ENCODE data around the gene ZNF660. TPM values are rescaled to one million over a fixed set of nuclear protein-coding genes. Genes with fewer than 3 reads are reported as not detected.

Gene ZNF660
- total and polyA plus RNA-seq, 10 of the 15 experiments (the other 5 are each of a cell fraction or from before 2014, with no cell fraction given), result 0.62 to 2.6 (median 1.7) TPM

DNA sequence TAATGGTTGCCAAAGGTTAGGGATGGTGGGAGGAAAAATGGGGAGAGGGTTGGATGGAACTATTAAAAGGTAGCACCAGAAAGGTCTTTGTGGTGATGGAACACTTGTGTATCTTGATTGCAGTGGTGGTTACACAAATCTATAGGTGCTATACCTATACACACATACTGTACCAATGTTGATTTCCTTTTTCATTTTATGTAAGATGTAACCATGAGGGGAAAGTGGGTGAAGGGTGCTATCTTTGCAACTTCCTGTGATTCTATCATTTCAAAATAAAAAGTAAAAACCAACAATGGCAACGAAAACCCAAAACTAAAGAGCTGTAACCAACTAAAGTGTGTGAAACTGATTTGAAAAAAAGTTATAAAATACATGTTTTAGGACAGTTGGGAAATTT lies 63.0 kb downstream of the ZNF660 start:
- no peak for FAIRE-seq
- WGBS (ENCODE audit: insufficient coverage, insufficient replicate concordance, low lambda C conversion rate, missing lambda C conversion rate), result 27% methylated on average over 1 of the region's 1 CpG
- ChIA-PET POLR2A (interaction anchor here (1.1 kb wide), 2 partner anchors 15 to 22 kb away, joined by 3 to 5 read pairs; no protein-coding TSS in a partner anchor), RAD21 (ENCODE audit: unreplicated experiment) (interaction anchor here (0.6 kb wide), 1 partner anchor 25 kb away, joined by 3 read pairs; no protein-coding TSS in a partner anchor), CTCF (interaction anchor here (0.7 to 4.0 kb wide), 2 partner anchors 19 to 22 kb away, joined by 3 to 16 read pairs; partner anchors contain the start of gene ZNF197), SMC1A (ENCODE audit: uncharacterized antibody, unreplicated experiment) (interaction anchor here (1.0 to 4.3 kb wide), 3 partner anchors 9 to 23 kb away, joined by 3 to 16 read pairs (median 5); partner anchors contain the start of gene ZNF197)
- Histone ChIP-seq H3K79me2 (ENCODE audit: control insufficient read depth, insufficient read depth, low read length) (peaks cover 12% of the 10 kb centered on the region), H3K36me3 (ENCODE audit: control insufficient read depth in 2 of 2, insufficient read depth in 2 of 2, low read length in 1 of 2) (peaks cover 4 to 8% of the 10 kb centered on the region in 2 experiments), H3K27me3 (replicated peaks in 1 of 2; ENCODE audit: control insufficient read depth in 2 of 2, insufficient read depth in 2 of 2, low read length in 1 of 2) (no peaks in the 10 kb centered on the region), H2AFZ (ENCODE audit: control insufficient read depth, low read depth, low read length) (no peak overlapping the region; the same call in 1 of the 2 replicates), H3K4me1 (ENCODE audit: control insufficient read depth, insufficient read depth, low read length) (no peaks in the 10 kb centered on the region), H3K4me2 (ENCODE audit: control insufficient read depth, insufficient read depth) (peak overlapping the region; percentile 82), H4K20me1 (ENCODE audit: control insufficient read depth, insufficient read depth) (no peaks in the 10 kb centered on the region), H3K9me3 (replicated peaks; ENCODE audit: control insufficient read depth, insufficient read depth, low read length) (peaks cover 14% of the 10 kb centered on the region), H3K9ac (ENCODE audit: control insufficient read depth, insufficient read depth, low read length) (no peak overlapping the region), H3K27ac (ENCODE audit: control insufficient read depth, insufficient read depth) (no peak overlapping the region), H3K4me3 (peak overlapping the region; percentile 92; the same call in 1 of the 2 replicates)
- no peak for ATAC-seq
- no peak for TF ChIP-seq SP1 (IDR thresholded peaks at IDR 0.05; ENCODE audit: low read depth, low read length)
- no peak for TF ChIP-seq MTA2 (IDR thresholded peaks at IDR 0.05; ENCODE audit: low read depth)
- TF ChIP-seq SKIL (IDR thresholded peaks at IDR 0.05; ENCODE audit: low read depth, poor library complexity, severe bottlenecking), result no peak
- TF ChIP-seq, protein P1, sequence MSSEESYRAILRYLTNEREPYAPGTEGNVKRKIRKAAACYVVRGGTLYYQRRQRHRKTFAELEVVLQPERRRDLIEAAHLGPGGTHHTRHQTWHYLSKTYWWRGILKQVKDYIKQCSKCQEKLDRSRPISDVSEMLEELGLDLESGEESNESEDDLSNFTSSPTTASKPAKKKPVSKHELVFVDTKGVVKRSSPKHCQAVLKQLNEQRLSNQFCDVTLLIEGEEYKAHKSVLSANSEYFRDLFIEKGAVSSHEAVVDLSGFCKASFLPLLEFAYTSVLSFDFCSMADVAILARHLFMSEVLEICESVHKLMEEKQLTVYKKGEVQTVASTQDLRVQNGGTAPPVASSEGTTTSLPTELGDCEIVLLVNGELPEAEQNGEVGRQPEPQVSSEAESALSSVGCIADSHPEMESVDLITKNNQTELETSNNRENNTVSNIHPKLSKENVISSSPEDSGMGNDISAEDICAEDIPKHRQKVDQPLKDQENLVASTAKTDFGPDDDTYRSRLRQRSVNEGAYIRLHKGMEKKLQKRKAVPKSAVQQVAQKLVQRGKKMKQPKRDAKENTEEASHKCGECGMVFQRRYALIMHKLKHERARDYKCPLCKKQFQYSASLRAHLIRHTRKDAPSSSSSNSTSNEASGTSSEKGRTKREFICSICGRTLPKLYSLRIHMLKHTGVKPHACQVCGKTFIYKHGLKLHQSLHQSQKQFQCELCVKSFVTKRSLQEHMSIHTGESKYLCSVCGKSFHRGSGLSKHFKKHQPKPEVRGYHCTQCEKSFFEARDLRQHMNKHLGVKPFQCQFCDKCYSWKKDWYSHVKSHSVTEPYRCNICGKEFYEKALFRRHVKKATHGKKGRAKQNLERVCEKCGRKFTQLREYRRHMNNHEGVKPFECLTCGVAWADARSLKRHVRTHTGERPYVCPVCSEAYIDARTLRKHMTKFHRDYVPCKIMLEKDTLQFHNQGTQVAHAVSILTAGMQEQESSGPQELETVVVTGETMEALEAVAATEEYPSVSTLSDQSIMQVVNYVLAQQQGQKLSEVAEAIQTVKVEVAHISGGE (CRISPR knock-in tag; IDR thresholded peaks at IDR 0.05), result no peak
- no peak for TF ChIP-seq IRF4 (IDR thresholded peaks at IDR 0.05; ENCODE audit: low read depth, low read length)
- TF ChIP-seq EED (IDR thresholded peaks at IDR 0.05; ENCODE audit: low read depth), result no peak
- no peak for TF ChIP-seq PAX5 (IDR thresholded peaks at IDR 0.05; ENCODE audit: borderline replicate concordance, low read depth, low read length)
- TF ChIP-seq MEF2A (IDR thresholded peaks at IDR 0.05; ENCODE audit: insufficient read depth, low read depth, low read length), result no peak
- TF ChIP-seq TCF7 (IDR thresholded peaks at IDR 0.05; ENCODE audit: borderline replicate concordance), result no peak
- no peak for TF ChIP-seq ZNF274 (IDR thresholded peaks at IDR 0.05; ENCODE audit: insufficient read depth, insufficient read length)
- no peak for TF ChIP-seq FOS (IDR thresholded peaks at IDR 0.05; ENCODE audit: borderline replicate concordance, extremely low read depth, insufficient read length)
- TF ChIP-seq HCFC1 (IDR thresholded peaks at IDR 0.05; ENCODE audit: low read length), result no peak
- TF ChIP-seq MLLT1 (IDR thresholded peaks at IDR 0.05), result no peak
- TF ChIP-seq TCF12 (IDR thresholded peaks at IDR 0.05; ENCODE audit: low read depth, low read length), result no peak
- no peak for TF ChIP-seq ZNF622 (IDR thresholded peaks at IDR 0.05)
- no peak for TF ChIP-seq RB1 (IDR thresholded peaks at IDR 0.05; ENCODE audit: borderline replicate concordance)
- no peak for TF ChIP-seq BMI1 (IDR thresholded peaks at IDR 0.05; ENCODE audit: borderline replicate concordance)
- BruUV-seq (replicated peaks), result no TSS peak
- intact Hi-C loops (cut with micrococcal nuclease; ENCODE audit: unreplicated experiment), result loop anchor here (1.0 to 10.0 kb wide), 3 partner anchors 23 to 117 kb away; partner anchors contain the start of genes KIAA1143 and KIF15
- no peak for DNase-seq (ENCODE audit: low read depth, low spot score)
- in situ Hi-C loops (cut with MboI), result no loop called here
